GM19043 (cell line): ENCODE results near the gene DNAJC10.

ENCODE experiments used
- ATAC-seq: cut with Tn5 transposase; IDR thresholded peaks from one replicate; pipeline ENCODE4 v1.9.1; 2021; ENCODE audit warnings: low read depth; ENCODE audit not compliant: unreplicated experiment

DNAJC10 gene

GRCh38 chr2:182827182-182827879, 111.3 kb downstream of the DNAJC10 start:
- no peak for ATAC-seq

DNA sequence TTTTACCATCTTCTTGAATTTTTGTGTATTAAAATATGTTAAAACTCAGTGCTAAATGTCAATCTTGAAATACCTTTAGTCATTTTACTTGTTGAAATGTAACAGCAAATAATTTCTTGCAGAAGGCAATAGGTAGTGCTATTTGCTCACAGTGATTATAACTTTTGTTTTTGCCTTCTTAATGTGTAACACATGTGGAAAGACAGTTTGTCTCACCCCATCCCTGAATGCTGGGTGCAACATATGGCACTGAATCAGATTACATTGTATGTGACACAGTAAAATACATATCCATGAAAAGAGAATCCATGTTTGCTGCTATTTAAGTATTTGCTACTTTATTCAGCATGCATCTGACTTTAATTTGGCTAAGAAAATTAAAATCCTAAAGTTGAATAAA, 115.0 kb downstream of the DNAJC10 start:
- no peak for ATAC-seq

DNA sequence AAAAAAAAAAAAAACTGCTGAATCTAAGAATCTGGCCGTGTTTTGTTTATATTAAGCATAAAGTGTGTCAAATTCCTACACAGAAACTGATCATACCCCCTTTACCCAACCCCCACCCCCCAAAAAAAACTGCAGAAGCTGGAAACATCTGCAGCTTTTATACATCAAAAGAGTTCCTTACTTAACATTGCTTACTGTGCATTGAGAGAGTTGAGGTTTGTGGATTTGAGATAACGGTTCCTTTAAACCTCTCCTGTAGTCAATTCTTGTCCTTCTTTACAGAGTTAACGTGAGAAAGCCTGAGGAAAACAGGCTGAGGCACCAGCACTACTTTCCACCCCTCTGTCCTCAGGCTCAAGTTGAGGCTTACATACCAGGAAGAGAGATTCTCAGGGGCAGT, 115.9 kb downstream of the DNAJC10 start:
- ATAC-seq = no peak

DNA sequence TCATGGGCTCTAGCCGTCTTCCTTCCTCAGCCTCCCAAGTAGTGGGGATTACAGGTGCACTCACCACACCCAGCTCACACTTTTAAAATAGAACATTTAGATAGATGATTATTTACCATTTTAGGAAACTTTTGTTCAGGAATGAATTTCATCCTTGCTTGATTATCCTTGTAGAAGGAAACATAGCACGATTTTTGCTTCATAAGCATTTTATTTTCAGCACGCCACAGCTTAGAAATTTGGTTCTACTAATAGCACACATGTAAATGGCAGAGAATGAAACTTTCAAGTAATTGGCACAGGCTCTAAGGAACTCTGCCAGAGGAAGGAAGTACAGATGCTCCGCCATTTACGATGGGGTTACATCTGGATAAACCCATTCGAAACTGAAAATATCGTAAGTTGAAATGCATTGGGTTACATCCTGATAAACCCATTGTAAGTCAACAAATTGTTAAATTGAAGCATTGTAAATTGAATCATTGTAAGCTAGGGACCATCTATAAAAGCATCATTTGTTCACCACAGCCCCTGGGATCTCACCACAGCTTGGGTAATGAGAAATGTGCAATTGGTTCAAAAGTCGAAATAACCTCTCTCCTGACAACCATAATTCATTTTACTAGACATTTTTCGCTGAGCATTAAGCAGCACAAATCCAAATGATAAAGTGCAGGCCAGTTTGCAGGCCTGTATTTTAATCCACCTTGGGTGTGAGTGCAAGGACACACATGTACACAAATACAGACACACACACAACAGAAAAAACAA, 117.2 kb downstream of the DNAJC10 start:
- ATAC-seq = no peak

- no peak for ATAC-seq
These were observed 118.2 kb downstream of the DNAJC10 start for GRCh38 chr2:182834293-182834692.

DNA sequence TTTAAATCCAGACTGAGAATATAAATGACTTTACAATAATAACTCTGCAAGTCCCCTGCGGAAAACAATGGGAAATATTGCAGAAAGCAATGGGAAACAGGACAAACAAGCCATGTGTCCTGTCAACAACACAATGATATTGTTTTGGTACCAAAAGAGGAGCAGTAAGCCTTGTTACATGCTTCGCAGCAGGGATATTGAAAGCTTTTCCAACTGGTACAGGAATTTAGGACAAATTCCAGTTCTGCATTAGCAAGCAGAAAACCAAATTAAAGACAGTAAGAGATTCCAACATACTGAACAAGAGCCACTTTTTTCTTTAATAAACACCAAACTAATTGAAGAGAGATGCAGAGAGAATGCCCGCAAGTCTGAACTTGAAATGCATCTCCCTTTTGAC, 120.4 kb downstream of the DNAJC10 start:
- no peak for ATAC-seq
